Activated CD8-positive, alpha-beta memory T cell treated with anti-CD3 and anti-CD28 coated beads, Interleukin-2, amount 50 U/mL, for 24 hours (primary cell): Measurements from ENCODE around the gene SIPA1L3.

Experiments used
- DNase-seq: peaks from one replicate; pipeline ENCODE4 v3.0.0-alpha.2; 2020; ENCODE audit errors: extremely low read depth

Gene SIPA1L3

DNA sequence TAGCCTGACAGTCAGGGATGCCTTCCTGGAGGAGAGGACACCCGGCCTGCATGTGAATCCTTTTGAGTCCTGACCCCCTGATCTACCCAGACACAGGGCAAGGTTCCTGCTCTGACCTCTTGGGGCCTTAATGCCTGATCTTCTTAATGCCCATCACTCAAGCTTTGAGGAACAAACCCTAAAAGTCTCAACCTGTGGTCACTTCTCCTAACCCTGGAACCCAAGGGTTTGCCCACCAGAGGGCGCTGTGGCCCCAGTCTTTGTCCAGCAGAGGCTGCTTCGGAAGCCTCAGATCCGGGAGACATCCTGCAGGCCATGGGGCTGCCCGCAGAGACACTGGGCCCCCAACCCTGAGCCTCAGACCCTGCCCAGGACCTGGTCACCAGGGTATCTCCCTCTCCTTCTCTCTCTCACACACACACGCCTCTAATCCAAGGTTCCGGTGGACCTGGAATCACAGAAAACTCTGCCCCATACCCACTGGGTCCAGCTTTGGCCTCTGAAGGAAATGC, 326.8 kb downstream of the SIPA1L3 start:
- peak; percentile 47 for DNase-seq

DNA sequence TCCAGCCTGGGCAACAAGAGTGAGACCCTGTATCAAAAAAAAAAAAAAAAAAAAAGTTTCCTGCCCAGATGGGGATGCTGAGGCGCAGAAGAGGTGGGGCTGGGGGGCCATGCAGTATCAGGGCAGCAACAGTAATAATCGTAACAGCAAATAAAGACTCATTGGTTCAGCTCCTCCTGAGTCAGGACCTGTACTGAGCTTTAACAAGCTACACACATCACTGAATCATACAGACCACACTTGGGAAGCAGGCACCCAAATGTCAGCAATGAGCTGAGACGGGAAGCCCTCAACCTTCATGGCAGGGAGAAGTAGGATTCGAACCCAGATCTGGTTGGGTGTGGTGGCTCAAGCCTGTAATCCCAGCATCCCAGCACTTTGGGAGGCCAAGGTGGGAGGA, 327.6 kb downstream of the SIPA1L3 start:
- no peak for DNase-seq

DNA sequence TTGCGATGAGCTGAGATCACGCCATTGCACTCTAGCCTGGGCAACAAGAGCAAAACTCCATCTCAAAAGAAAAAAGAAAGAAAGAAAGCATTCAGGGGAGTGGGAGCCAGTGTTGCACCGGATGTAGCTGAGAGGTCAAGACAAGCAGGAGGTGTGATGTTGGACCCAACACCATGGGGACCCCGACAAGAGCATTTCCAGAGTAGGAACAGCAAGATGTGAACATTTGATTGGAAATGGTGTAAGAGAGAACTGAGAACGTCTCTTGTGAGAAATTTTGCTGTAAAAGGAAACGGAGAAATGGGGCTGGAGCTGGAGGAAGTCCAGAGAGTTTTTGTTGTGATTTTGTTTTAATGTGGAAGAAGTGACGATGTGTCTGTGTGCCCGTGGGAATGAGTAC, 332.8 kb downstream of the SIPA1L3 start:
- no peak for DNase-seq

DNA sequence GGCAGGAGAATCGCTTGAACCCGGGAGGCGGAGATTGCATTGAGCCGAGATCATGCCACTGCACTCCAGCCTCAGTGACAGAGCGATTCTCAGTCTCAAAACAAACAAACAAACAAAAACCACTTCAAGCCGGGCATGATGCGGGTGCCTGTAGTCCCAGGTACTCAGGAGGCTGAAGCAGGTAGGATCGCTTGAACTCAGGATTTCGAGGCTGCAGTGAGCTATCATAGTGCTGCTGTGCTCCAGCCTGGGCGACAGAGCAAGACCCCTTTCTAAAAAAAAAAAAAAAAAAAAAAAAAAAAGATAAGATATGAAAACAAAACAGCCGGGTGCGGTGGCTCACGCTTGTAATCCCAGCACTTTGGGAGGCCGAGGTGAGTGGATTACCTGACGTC, 336.3 kb downstream of the SIPA1L3 start:
- no peak for DNase-seq

DNA sequence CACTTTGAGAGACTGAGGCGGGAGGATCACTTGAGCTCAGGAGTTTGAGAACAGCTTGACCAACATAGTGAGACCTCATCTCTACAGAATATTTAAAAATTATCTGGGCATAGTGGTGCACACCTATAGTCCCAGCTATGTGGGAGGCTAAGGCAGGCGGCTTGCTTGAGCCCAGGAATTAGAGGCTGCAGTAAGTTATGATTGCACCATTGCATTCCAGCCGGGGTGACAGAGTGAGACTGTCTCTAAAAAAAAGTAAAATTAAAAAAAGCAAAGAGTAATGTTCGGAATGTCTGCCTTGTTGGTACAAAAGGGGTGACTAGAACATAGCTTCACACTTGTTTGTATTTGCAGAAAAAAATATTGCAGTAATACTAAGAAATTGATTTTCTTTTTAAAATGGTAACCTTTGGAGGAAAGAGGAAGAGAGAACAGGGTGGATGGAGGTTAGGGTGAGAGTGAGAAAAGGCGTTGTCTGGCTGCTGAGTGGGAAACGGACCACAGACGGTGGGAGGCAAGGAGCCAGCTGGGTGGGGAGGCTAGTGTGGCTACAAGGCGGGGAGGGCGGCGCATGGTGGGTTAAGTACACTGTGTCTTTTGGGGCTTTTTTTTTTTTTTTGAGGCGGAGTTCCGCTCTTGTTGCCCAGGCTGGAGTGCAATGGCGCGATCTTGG, 339.0 kb downstream of the SIPA1L3 start:
- DNase-seq, result no peak

DNA sequence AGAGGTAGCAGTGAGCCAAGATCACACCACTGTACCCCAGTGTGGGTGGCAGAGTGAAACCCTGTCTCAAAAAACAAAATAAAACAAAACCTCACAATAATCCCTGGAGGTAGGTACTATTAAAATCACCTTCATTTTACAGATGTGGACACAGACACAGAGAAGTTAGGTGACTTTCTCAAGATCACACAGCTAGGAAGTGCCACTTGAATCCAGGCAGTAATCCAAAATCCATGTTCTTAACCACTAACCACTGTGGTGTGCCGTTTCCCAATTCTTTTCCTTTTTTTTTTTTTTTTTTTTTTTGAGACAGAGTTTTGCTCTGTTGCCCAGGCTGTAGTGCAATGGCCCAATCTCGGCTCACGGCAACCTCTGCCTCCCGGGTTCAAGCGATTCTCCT, 340.1 kb downstream of the SIPA1L3 start:
- DNase-seq, result no peak

DNA sequence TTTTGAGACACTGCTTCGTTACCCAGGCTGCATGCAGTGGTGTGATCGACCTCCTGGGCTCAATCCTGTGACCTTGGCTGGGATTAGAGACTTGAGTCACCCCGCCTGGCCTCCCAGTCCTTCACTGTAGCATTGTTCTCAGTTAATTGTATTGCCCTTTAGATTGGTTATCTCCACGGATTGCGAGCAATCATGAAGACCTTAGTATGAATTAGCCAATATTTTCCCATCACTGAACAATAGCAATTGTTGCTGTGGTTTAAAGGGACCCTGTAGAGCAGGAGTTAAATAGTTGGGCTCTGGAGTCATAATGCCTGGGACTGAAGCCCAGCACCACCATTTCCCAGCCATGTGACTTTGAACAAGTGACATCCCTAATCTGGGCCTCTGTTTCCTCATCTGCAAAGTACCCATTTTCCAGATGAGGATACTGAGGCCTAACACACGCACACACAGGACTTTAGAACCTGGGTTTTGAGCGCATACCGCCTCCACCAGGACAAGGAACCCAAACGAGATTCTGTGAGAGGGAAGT, 340.8 kb downstream of the SIPA1L3 start:
- no peak for DNase-seq

DNA sequence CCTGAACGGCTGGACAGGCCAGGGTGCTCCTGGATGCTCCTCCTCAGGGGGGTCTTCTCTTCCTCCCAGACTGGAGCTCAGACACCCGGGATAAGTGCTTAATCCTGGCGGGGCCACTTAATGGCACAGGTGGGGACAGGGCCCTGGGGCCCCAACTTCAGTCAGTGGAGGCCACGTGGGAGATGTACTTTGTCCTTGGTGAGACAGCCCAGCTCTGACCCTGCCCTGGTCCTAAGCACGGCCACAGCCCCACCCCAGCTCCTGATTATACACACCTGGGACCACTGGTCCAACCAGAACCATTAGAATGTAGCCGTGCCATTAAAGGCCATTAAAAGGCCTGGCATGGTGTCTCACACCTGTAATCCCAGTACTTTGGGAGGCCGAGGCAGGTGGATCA, 341.4 kb downstream of the SIPA1L3 start:
- DNase-seq, result no peak

DNA sequence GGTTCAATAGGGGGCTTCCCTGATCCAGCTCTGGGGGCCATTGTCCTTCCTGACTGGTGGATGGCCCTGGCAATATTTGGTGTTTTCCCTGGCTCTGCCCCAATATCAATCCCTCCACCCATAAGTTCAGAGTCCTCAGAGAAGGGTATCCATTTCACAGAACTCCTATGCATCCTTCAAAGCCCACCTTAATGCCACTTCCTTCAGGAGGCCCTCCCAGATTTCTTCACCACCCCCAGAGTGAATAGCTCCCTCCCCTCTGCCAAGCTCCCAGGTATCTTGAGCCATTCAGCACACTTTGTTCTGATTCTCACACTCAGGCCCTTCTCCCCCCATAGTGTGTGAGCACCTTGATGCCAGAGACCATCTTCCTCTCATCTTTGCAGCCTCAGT, 343.4 kb downstream of the SIPA1L3 start:
- no peak for DNase-seq

DNA sequence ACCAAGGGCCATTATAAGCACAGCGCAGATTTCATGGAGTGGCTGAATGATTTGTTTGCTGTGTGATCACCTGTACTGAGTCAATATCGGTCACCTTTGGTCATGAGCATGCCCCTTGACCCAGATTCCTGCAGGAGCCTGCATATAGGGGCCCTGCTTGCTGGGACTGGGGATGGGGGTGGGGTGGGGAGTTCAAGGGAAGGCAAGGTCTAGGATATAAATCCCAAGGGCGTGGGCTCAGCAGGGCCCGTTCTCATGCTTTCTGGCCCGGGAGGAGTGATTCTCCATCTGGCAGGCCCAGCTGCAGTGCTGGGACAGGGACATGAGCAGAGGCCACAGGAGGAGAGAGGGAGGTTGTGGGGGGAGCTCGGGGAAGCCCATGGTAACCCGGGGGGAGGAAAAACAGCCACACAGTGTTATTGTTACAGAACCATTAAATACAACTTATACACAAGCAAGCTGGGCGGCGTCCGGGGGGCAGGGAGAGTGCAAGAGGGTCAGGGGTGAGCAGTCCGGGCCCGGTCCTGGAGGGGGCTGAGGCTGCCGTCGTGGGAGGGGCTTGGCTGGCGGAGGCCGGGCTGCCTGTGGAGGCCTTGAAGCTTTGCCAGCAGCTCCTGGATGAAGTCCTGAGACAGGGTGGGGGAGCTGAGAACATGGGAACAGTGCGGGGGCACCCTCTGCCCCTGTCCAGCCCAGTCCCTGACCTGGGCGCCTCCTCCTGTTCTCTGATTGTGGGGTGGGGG, 344.0 kb downstream of the SIPA1L3 start:
- DNase-seq, result no peak

DNA sequence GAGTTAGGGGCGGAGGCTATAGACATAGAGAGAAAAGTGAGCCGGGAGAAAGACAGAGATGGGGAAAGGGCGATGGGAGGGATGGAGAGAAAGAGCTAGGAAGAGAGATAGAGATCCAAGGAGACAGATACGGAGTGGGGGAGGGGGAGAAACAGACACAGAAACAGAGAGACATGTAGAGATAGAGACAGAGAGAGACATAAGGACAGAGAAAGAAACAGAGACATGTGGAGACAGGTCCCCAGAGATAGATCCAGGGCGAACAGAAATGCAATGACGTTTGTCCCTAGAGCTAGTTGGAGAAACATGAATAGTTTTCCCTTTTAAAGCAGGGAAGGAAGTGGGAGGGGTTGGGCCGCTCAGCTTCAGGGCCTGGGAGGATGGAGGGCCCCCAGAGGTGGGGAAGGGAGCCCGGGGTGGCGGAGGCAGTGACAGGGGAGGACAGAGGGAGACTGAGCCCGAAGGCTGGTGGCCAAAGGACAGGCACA, 344.6 kb downstream of the SIPA1L3 start:
- DNase-seq, result no peak

DNA sequence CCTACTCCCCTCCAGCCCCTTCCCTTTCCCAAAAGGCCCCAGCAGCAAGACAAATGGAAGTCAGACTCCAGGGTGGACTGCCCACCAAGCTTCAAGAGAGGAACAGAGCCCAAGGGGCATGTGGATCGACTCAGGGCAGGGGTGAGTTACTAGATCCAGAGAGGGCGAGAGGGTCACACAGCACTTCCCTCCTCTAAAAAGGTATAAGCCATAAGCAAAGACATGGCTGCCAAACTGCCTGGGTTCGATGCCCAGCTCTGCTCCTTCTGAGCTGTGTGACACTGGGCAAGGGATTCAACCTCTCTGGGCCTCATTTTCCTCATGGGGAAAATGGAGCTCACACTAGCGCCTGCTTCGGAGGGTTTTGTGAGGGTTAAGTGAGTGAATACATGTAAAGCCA, 345.4 kb downstream of the SIPA1L3 start:
- DNase-seq, result no peak

DNA sequence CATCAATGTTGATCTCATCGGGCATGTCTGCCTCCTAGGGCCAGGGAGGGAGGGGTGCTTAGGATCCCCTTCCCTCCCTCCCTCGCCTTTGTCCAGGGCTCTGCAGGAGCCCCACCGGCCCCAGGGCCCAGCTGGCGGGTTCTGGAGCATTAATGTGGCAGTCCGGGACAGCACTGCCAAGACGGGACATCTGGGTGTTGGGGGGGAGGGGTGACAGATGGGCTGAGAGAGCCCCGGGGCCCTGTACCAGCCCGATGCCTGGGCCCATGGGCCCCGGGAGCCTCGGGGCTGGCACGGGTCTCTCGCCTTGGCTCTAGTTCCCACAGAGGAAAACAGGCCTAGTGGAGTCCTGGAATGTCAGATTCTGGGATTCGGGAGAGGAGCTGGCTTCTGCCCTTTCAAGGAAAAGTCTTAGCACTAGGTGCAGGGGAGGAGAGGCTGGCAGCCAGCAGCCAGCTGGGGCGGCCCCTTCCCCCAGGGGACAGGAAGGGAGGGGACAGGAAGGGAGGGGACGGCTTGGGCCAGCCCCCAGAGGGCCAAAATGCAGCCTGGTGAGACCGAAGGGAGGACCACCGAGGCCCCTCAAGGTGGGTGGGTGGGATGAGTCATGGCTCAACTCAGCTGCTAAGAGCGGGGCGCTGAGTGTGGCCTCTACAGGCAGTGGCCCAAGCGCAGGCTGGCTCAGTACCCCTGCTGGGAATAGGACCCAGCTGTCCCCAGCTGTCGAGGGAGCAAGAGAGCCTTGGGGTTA, 346.1 kb downstream of the SIPA1L3 start:
- no peak for DNase-seq

DNA sequence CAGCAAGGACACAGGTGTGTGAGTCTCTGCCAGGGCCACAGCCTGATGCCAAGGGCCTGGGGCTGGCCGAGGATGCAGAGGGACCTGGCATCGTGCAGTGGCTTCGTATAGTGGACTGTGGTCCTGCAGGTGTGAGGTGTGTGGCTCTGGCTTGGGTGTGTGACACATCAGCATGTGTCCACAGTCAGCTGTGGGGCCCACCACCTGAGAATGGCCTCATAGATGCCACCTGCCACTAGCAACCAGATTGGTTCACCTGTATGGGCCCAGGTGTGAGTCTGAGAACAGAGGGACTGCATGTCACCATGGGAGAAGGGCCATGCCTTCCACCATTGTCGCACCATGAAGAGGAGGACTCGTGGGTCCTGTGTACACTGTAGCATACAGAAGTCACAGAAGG, 346.8 kb downstream of the SIPA1L3 start:
- DNase-seq, result no peak

DNA sequence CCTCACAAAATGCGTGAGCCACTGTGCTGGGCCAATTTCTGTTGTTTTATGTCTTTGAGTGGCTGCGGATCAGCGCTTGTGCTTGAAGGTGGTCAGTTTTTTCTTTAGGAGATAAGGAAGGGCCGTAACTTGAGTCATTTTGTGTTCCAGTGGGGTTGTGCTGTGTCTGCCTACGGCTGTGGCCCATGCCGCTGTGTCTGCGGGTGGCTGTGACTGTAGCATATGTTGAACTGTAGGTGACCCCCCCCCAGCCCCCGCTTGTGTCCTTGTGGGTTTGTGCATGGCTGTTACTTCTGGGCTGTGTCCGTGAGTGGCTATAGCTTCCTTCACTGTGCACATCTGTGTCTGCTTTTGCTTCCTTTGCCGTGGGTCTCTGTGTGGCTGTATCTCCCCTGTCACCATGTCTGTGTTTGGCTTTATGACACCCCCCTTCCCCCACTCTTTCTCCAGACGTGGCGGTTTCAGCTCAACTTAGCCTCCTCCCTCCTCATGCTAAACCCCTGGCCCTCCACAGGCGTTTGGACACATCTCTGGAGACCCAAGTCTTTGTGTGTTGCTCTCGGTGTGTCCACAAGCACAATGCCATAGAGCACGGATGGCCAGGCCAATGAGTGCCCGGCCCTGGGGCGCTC, 348.5 kb downstream of the SIPA1L3 start:
- no peak for DNase-seq
